K562 (cell line): ENCODE results near the gene LRP1B. TPM values are rescaled to one million over a fixed set of nuclear protein-coding genes. Genes with fewer than 3 reads are reported as not detected.

Experiments used
- ATAC-seq: fragments of 200-7000 bp; cut with Tn5 transposase; 3 replicates; pipeline ENCODE4 v1.9.1; 2020; ENCODE audit warnings: moderate library complexity
- BruUV-seq: library from RNA; stranded (reverse); fragments of 400-500 nt; replicated peaks from 2 replicates; lab custom pipeline; 2021; lab: Mats Ljungman, UMichigan
- CTCF ChIA-PET: fragments of 300-600 bp; formaldehyde crosslinking; extraction: SDS; loops from one replicate; lab custom pipeline; 2021; ENCODE audit warnings: low intra/inter-chr PET ratio; lab: Yijun Ruan, JAX
- POLR2A ChIA-PET: fragments of 300-600, 350-650 bp; sonication (Branson Sonifier 250); formaldehyde crosslinking; extraction: SDS; loops from one replicate; lab custom pipeline; 2021; ENCODE audit warnings: antibody characterized with exemption, inconsistent platforms; lab: Yijun Ruan, JAX
- DNase-seq, 4 experiments: peaks; one replicate each; pipeline versions ENCODE4 v3.0.0 to v3.0.0-alpha.2; 2011 to 2018; ENCODE audit warnings: low spot score in 3 of 4, mixed read lengths in 3 of 4; ENCODE audit errors: extremely low read depth in 1 of 4
- FAIRE-seq: peaks from 2 replicates; lab custom pipeline; 2011; peaks lifted over from hg19 to GRCh38; lab: Jason Lieb, UNC
- H2AFZ ChIP-seq: 2 replicates; pipeline ENCODE4 v1.6.0; 2011; ENCODE audit warnings: low read depth, low read length, control low read depth, inconsistent platforms
- H3K27ac ChIP-seq: fragments of 200-600 bp; 3 replicates; pipeline ENCODE4 v1.8.0; 2011; ENCODE audit warnings: low read depth, mild to moderate bottlenecking, control low read depth, inconsistent platforms, low read length, moderate library complexity, mixed read lengths; ENCODE audit errors: extremely low read depth
- H3K27me3 ChIP-seq, 2 experiments: fragments of 300-600 bp in 1 of 2; 2 replicates in 1 of 2; 3 replicates in 1 of 2; pipeline versions ENCODE4 v1.6.0 to v1.8.0; 2011; ENCODE audit warnings: inconsistent platforms in 2 of 2, low read length in 2 of 2, mild to moderate bottlenecking in 1 of 2, mixed read lengths in 1 of 2, moderate library complexity in 1 of 2; ENCODE audit not compliant: control insufficient read depth in 2 of 2, insufficient read depth in 2 of 2
- H3K36me3 ChIP-seq: fragments of 300-600 bp; 3 replicates; pipeline ENCODE4 v1.8.0; 2011; ENCODE audit warnings: mild to moderate bottlenecking, low read length, inconsistent platforms; ENCODE audit not compliant: control insufficient read depth, insufficient read depth
- H3K4me1 ChIP-seq, 2 experiments: fragments of 200-600 bp in 1 of 2; replicated peaks in 1 of 2; 2 replicates in 1 of 2; 3 replicates in 1 of 2; pipeline versions ENCODE4 v1.5.1 to v1.8.0; 2011; ENCODE audit warnings: inconsistent platforms in 2 of 2, low read length in 2 of 2, mild to moderate bottlenecking in 1 of 2, mixed read lengths in 1 of 2, moderate library complexity in 1 of 2; ENCODE audit not compliant: control insufficient read depth in 2 of 2, insufficient read depth in 2 of 2
- H3K4me2 ChIP-seq: 2 replicates; pipeline ENCODE4 v1.6.1; 2011; ENCODE audit warnings: low read length, control low read depth, inconsistent platforms, mixed read lengths; ENCODE audit not compliant: insufficient read depth
- H3K4me3 ChIP-seq: fragments of 200-600 bp; sonication (generic), shearing (Covaris generic); 2 replicates; pipeline ENCODE4 v1.5.1; 2016; ENCODE audit warnings: control low read depth, inconsistent platforms
- H3K79me2 ChIP-seq: fragments of 200-600 bp; 3 replicates; pipeline ENCODE4 v1.8.0; 2011; ENCODE audit warnings: low read length, inconsistent platforms; ENCODE audit not compliant: control insufficient read depth, insufficient read depth
- H3K9ac ChIP-seq, 2 experiments: 2 replicates each; pipeline versions ENCODE4 v1.6.0 to v1.6.1; 2011; ENCODE audit warnings: low read depth in 2 of 2, low read length in 2 of 2, control low read depth in 1 of 2, inconsistent platforms in 1 of 2, mild to moderate bottlenecking in 1 of 2, mixed read lengths in 1 of 2; ENCODE audit not compliant: insufficient read depth in 1 of 2
- H3K9me1 ChIP-seq: one replicate; pipeline ENCODE4 v1.6.0; 2011; ENCODE audit warnings: inconsistent platforms, mild to moderate bottlenecking, low read length, moderate library complexity; ENCODE audit not compliant: control insufficient read depth, insufficient read depth
- H3K9me3 ChIP-seq: replicated peaks from 2 replicates; pipeline ENCODE4 v1.5.1; 2011; ENCODE audit warnings: low read depth, low read length, inconsistent platforms; ENCODE audit not compliant: control insufficient read depth, insufficient read depth
- H4K20me1 ChIP-seq: replicated peaks from 2 replicates; pipeline ENCODE4 v1.6.1; 2011; ENCODE audit warnings: low read length, inconsistent platforms, mixed read lengths; ENCODE audit not compliant: control insufficient read depth, insufficient read depth
- BMI1 ChIP-seq: fragments of 150-350 bp; IDR thresholded peaks from 2 replicates; pipeline ENCODE4 v1.6.1; 2014; ENCODE audit warnings: low read length
- ELF1 ChIP-seq: fragments of 200-800 bp; sonication (Bioruptor generic); IDR thresholded peaks from 2 replicates; pipeline ENCODE4 v1.6.1; 2016; ENCODE audit warnings: missing genetic modification characterization, missing compliant biosample characterization
- FOXM1 ChIP-seq, 2 experiments: fragments of 450-650 bp in 1 of 2; sonication (generic) in 1 of 2; formaldehyde crosslinking in 1 of 2; IDR thresholded peaks; 2 replicates each; pipeline versions ENCODE4 v1.6.1 to v1.9.0; 2017 to 2022; ENCODE audit warnings: low read depth in 2 of 2, mild to moderate bottlenecking in 2 of 2, missing genetic modification reagents in 1 of 2, moderate library complexity in 1 of 2
- HMGN3 ChIP-seq: IDR thresholded peaks from 2 replicates; pipeline ENCODE4 v1.6.1; 2011; ENCODE audit warnings: borderline replicate concordance, low read depth, mild to moderate bottlenecking, mixed read lengths, low read length; ENCODE audit not compliant: insufficient read length; ENCODE audit errors: extremely low read depth
- NR2C1 ChIP-seq, 2 experiments: fragments of 450-650 bp; IDR thresholded peaks; 2 replicates each; pipeline ENCODE4 v1.6.1; 2017; ENCODE audit warnings: mild to moderate bottlenecking in 2 of 2, antibody characterized with exemption in 1 of 2, inconsistent platforms in 1 of 2, missing compliant biosample characterization in 1 of 2, missing genetic modification characterization in 1 of 2
- SMARCB1 ChIP-seq: IDR thresholded peaks from 2 replicates; pipeline ENCODE4 v1.6.1; 2011; ENCODE audit warnings: improper control_type of control experiment, low read depth; ENCODE audit not compliant: insufficient read length
- SREBF1 ChIP-seq: fragments of 150-350 bp; IDR thresholded peaks from 2 replicates; pipeline ENCODE4 v1.6.1; 2014; ENCODE audit warnings: antibody characterized with exemption, low read depth, low read length, borderline replicate concordance
- SRF ChIP-seq, 2 experiments: fragments of 250-450, 450-650 bp in 1 of 2; sonication (Bioruptor Pico) in 1 of 2; sonication (generic) in 1 of 2; formaldehyde crosslinking; IDR thresholded peaks; 2 replicates each; pipeline versions ENCODE4 v1.5.0 to v1.5.1; 2020 to 2022; ENCODE audit warnings: mild to moderate bottlenecking in 1 of 2, missing genetic modification reagents in 1 of 2
- TARDBP ChIP-seq: fragments of 450-650 bp; IDR thresholded peaks from 2 replicates; pipeline ENCODE4 v1.6.1; 2016
- ZC3H8 ChIP-seq: fragments of 450-650 bp; IDR thresholded peaks from 2 replicates; pipeline ENCODE4 v1.6.1; 2017
- ZNF79 ChIP-seq: fragments of 250-450 bp; sonication (Bioruptor Pico); IDR thresholded peaks from 2 replicates; pipeline ENCODE4 v1.4.0; 2020; ENCODE audit warnings: low read depth, mild to moderate bottlenecking, moderate library complexity
- WGBS: fragments of 100-300 bp; shearing (Covaris generic); methylation state at CpG from one replicate; pipeline ENCODE4 v1.1.6; 2016; ENCODE audit warnings: low coverage, mixed read lengths; ENCODE audit not compliant: insufficient coverage; ENCODE audit errors: missing lambda C conversion rate; 5-methylcytosine and 5-hydroxymethylcytosine counted together
- in situ Hi-C: fragments of 300-500 bp; cut with MboI; formaldehyde crosslinking; loops from 4 replicates; pipeline ENCODE4 v1.15.0; 2018; ENCODE audit warnings: inconsistent platforms, mixed read lengths
- intact Hi-C: fragments of 100-400 bp; cut with micrococcal nuclease; formaldehyde crosslinking; loops from 2 replicates; pipeline ENCODE4 v1.14.2; 2022
- polyA plus RNA-seq, 8 experiments: library from polyadenylated mRNA; depleted of rRNA in 4 of 8; stranded (reverse) in 5 of 8; unstranded in 3 of 8; fragments of >200 nt; fragmentation: Nextera tagmentation in 2 of 8; fragmentation: Illumina TruSeq in 1 of 8; extraction: Ambion mirVana in 2 of 8; extraction: Trizol in 1 of 8; gene quantifications; 2 replicates each; pipeline versions ENCODE4 v1.2.1 to v1.2.3, GENCODE V29; 2011 to 2014; ENCODE audit warnings: inconsistent platforms in 1 of 8, missing spikeins in 1 of 8
- total RNA-seq, 7 experiments: library from RNA; depleted of rRNA in 6 of 7; stranded (reverse); fragments of >200 nt in 6 of 7; fragmentation: Illumina TruSeq in 2 of 7; extraction: Trizol in 2 of 7; gene quantifications; 2 replicates each; pipeline versions ENCODE4 v1.2.1 to v1.2.3, GENCODE V29; 2011 to 2021; ENCODE audit warnings: low replicate concordance in 1 of 7
- TF ChIP-seq, protein P1 (sequence below): sonication (generic); formaldehyde crosslinking; IDR thresholded peaks from 2 replicates; pipeline ENCODE4 v1.8.0; 2022; ENCODE audit warnings: mild to moderate bottlenecking, missing genetic modification reagents
- TF ChIP-seq, protein P2 (sequence below): sonication (generic); formaldehyde crosslinking; IDR thresholded peaks from 2 replicates; pipeline ENCODE4 v1.8.0; 2023; ENCODE audit warnings: missing genetic modification reagents, mild to moderate bottlenecking, borderline replicate concordance
- TF ChIP-seq, protein P3 (sequence below): sonication (generic); formaldehyde crosslinking; IDR thresholded peaks from 2 replicates; pipeline ENCODE4 v1.8.0; 2022; ENCODE audit warnings: missing genetic modification reagents, mild to moderate bottlenecking, borderline replicate concordance

The LRP1B gene
- total and polyA plus RNA-seq, 9 of the 15 experiments (the other 6 are each of a cell fraction or from before 2014, with no cell fraction given) = not detected

GRCh38 chr2:140201572-140201971 is 1929.2 kb downstream of the LRP1B start (continued):
- TF ChIP-seq, protein P1, sequence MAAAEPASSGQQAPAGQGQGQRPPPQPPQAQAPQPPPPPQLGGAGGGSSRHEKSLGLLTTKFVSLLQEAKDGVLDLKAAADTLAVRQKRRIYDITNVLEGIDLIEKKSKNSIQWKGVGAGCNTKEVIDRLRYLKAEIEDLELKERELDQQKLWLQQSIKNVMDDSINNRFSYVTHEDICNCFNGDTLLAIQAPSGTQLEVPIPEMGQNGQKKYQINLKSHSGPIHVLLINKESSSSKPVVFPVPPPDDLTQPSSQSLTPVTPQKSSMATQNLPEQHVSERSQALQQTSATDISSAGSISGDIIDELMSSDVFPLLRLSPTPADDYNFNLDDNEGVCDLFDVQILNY (CRISPR knock-in tag) = no peak
- TF ChIP-seq, all 486 proteins: peak for 0

DNA sequence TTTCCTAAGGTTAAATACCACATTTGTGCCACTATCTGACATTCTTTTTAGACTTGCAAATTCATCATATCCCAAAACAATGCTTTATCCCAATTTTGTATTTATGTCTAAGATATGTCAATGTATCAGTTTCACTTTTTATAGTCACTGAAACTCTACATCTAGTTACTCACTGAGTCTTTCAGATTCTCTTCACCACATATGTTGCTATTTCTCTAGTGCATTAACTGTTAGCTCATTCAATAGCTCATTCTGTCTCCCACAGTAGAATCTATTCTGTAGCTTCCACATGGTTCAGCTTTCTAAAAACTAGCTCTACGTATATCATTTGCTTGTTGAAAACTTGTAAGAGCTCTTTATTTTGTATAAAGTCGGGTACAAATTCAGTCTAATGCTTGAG is 1930.1 kb downstream of the LRP1B start:
- ATAC-seq = no peak
- BruUV-seq = no TSS peak
- no peak for FAIRE-seq
- ChIA-PET POLR2A (no interaction called here), CTCF (no interaction called here)
- Histone ChIP-seq H3K27ac (no peak overlapping the region), H3K36me3 (no peaks in the 10 kb centered on the region), H3K9ac (no peak overlapping the region), H3K27me3 (no peaks in the 10 kb centered on the region), H3K4me3 (no peak overlapping the region), H3K4me2 (no peak overlapping the region), H4K20me1 (no peaks in the 10 kb centered on the region), H3K9me3 (no peaks in the 10 kb centered on the region), H2AFZ (no peak overlapping the region), H3K4me1 (no peaks in the 10 kb centered on the region), H3K79me2 (no peaks in the 10 kb centered on the region), H3K9me1 (no peaks in the 10 kb centered on the region)
- intact Hi-C loops (no loop called here), in situ Hi-C loops (no loop called here)
- 0% methylated on average over 2 of the region's 2 CpGs for WGBS
- DNase-seq = no peak
- TF ChIP-seq HMGN3 = no peak
- no peak for TF ChIP-seq ZNF79 (CRISPR knock-in tag)
- TF ChIP-seq TARDBP = no peak
- TF ChIP-seq ZC3H8 = no peak
- TF ChIP-seq SMARCB1 = no peak
- TF ChIP-seq, protein P2, sequence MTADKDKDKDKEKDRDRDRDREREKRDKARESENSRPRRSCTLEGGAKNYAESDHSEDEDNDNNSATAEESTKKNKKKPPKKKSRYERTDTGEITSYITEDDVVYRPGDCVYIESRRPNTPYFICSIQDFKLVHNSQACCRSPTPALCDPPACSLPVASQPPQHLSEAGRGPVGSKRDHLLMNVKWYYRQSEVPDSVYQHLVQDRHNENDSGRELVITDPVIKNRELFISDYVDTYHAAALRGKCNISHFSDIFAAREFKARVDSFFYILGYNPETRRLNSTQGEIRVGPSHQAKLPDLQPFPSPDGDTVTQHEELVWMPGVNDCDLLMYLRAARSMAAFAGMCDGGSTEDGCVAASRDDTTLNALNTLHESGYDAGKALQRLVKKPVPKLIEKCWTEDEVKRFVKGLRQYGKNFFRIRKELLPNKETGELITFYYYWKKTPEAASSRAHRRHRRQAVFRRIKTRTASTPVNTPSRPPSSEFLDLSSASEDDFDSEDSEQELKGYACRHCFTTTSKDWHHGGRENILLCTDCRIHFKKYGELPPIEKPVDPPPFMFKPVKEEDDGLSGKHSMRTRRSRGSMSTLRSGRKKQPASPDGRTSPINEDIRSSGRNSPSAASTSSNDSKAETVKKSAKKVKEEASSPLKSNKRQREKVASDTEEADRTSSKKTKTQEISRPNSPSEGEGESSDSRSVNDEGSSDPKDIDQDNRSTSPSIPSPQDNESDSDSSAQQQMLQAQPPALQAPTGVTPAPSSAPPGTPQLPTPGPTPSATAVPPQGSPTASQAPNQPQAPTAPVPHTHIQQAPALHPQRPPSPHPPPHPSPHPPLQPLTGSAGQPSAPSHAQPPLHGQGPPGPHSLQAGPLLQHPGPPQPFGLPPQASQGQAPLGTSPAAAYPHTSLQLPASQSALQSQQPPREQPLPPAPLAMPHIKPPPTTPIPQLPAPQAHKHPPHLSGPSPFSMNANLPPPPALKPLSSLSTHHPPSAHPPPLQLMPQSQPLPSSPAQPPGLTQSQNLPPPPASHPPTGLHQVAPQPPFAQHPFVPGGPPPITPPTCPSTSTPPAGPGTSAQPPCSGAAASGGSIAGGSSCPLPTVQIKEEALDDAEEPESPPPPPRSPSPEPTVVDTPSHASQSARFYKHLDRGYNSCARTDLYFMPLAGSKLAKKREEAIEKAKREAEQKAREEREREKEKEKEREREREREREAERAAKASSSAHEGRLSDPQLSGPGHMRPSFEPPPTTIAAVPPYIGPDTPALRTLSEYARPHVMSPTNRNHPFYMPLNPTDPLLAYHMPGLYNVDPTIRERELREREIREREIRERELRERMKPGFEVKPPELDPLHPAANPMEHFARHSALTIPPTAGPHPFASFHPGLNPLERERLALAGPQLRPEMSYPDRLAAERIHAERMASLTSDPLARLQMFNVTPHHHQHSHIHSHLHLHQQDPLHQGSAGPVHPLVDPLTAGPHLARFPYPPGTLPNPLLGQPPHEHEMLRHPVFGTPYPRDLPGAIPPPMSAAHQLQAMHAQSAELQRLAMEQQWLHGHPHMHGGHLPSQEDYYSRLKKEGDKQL (CRISPR knock-in tag) = no peak
- TF ChIP-seq NR2C1 (IDR thresholded peaks at IDR 0.05) = no peak
- no peak for TF ChIP-seq NR2C1 (tag; IDR thresholded peaks at IDR 0.05)
- no peak for TF ChIP-seq SRF (CRISPR knock-in tag; IDR thresholded peaks at IDR 0.05)
- TF ChIP-seq, protein P3, sequence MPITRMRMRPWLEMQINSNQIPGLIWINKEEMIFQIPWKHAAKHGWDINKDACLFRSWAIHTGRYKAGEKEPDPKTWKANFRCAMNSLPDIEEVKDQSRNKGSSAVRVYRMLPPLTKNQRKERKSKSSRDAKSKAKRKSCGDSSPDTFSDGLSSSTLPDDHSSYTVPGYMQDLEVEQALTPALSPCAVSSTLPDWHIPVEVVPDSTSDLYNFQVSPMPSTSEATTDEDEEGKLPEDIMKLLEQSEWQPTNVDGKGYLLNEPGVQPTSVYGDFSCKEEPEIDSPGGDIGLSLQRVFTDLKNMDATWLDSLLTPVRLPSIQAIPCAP (CRISPR knock-in tag) = no peak
- no peak for TF ChIP-seq SREBF1
- no peak for TF ChIP-seq ELF1 (tag)
- TF ChIP-seq FOXM1 (IDR thresholded peaks at IDR 0.05; ENCODE audit: low read depth) = no peak
- no peak for TF ChIP-seq FOXM1 (CRISPR knock-in tag; IDR thresholded peaks at IDR 0.05; ENCODE audit: low read depth)
- no peak for TF ChIP-seq BMI1
